ENCODE results near the gene SLC4A11.
"Not testable (repeated sequence)": the region's sequence is repeated elsewhere in the genome, so short reads cannot be mapped to it uniquely, and the experiment has no call there.

SLC4A11 gene

DNA sequence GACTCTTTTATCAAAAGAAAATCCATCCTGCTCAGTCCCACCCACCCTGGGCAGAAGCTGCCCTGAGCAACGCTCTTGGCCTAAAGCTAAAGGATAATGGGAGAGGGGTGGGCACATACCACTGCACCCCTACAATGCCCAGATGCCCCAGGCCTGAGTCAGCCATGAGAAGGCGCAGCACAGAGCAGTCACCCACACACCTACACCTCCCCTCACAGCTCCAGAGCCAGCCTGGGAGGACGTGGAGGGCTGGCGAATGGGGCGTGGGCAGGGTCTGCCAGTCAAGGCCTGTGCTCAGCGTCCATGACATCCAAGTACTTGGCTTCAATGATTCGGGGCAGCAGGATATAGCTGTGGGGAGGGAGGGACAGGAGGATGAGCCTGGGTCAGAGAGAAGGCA lies 11.5 kb downstream of the SLC4A11 start:
- DNase-seq: no peak

DNA sequence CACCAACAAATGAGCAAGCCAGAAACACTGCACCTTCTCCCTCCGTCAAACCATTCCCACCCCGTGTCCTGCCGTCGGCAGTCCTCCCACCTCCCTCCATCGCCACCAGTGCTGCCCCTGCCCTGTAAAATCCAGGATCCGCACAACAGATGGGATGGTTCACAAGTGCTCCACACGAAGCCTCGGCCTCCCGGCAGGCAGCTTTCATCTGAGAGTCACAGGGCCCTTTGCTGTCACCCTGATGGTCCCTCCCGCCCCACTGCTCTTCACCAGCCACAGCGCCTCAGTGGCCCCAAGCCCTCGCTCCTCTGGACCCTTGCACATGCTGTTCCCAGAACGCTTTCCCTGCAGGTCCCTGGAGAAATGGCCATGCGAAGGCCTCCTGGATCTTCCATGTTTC lies 12.1 kb downstream of the SLC4A11 start:
- DNase-seq: no peak

DNA sequence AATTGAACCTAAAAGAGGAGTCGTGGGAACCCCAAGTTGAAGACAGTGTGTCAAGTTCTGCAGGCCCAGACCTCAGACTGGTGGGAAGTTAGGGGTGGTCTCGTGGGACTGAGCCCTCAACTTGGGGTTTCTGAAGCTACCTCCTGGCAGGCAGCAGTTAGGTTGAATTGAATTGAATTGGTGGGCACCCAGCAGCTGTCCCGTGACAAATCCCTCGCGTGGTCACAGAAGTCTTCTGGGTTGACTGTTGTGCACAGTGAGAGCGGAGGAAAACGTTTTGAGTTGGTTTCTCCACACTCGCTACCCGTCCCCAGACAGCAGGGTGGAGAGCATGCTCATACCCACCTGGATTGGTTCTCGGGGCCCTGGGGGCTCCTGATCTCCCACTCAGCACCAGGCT lies 12.9 kb downstream of the SLC4A11 start:
- no peak for DNase-seq

DNA sequence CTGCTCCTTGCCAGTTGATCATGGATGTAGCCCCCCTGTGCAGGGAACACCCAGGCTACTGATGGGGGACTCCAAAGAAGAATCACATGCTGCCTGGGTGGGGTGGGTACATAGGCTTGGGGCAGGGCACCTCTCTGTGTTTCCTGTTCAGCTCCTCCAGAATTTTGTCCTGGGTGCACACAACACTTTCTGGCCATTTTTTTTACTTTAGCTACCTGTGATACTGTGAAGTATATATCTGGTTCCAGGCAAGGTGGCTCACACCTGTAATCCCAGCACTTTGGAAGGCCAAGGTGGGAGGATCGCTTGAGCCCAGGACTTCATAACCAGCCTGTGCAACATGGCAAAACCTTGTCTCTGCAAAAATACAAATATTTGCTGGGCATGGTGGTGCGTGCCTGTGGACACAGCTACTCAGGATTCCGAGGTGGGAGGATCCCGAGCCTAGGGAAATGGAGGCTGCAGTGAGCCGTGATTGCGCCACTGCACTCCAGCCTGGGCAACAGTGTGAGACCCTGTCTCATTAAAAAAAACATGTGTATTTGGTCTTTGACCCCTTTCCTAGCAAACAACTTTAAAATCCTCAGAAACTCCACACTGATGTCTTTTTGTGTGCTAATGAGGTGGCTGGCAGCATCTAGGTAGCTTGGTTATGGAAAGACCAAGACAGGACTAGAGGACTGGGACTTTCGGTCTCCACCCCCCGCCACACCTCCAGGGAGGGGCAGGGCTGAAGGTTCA lies 14.1 kb downstream of the SLC4A11 start:
- DNase-seq: no peak

DNA sequence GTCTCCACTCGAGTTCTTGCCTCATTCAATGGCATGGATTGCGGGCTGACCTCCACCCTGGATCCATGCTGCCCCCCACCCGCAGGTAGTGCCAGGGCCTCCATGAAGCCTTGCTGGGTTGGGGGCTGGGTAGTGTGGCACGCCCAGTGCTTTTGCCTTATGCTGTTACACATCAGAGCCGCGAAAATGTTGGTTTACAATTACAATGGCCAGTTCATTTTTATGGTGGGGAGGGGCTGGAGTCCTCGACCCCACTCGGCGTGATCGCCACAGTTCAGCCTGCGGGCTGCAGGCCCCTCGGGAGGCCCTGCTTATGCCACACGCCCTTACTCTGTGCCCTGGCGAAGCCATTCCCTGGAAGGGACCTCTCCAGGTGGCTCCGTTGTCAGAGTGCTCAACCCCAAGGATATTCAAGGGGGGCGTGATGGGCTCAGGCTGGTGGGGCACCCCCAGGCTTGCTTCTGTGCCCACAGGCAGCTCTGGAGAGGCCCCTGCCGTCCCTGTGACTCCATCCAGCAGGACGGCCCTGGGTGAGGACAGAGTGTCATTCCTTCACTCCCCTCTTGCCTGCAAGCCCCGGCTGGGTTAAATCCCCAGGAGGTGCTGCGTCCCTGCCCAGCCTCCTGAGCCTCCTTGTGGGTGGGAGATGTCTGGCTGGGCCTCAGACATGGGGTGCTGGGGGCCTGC lies 14.9 kb downstream of the SLC4A11 start:
- DNase-seq: no peak

DNA sequence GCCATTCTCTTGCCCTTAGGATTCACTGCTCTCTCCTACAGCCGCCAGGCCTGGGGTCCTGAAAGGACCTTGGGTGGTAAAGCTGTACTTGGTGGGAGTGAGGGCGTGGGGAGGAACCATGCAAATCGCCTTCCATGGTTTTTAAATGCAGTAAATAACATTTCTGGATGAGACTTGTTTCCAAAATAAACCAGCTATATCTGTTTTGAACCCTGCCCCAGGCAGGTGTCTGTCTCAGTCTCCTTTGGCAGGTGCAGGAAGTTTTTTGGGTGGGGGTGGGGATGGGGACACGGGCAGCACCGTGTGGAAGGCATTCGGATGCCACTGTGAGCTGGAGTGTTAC lies 15.4 kb downstream of the SLC4A11 start:
- no peak for DNase-seq

DNA sequence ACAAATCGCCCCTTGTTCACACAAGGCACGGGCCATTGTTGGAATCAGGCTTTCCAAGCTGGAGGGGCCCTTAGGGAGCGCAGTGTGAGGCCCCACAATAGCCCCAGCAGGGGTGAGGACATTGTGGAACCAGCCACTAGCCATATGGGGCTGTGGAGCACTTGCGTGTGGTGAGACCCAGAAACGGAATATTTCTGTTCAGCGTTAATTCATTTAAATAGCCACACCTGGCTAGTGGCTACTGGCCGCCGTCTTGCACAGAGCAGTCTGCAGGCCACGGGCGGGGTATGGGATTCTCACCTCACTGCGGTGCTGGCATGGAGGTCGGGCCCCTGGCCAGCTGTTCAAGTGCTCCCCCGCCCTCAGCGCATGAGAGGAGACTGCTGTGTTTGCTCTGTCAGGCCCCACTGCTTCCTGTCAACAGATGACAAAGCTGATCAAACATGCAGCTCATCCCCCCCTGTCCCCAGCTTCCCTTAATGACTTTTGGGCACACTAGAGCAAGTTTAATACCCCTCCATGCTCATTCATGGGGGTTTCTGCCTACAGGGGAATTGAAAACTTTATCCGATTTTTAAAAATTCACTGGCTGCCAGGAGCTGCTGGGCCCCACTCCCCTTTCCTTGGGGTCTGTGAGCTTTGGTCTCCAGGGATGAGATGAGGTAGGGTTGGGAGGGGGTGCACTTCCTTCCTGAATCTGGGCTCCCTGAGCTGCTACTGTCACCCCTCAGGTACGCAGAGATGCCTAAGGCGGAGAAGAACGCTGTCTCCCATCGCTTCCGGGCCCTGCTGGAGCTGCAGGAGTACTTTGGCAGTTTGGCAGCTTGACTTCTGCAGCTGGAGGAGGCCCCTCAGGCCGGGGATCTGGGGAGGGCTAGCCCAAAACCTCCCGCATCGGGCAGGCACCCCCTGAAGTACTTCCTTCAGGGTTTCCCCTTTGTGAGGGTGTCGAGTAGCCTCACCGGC lies 16.1 kb downstream of the SLC4A11 start:
- peak; percentile 75 for DNase-seq

DNA sequence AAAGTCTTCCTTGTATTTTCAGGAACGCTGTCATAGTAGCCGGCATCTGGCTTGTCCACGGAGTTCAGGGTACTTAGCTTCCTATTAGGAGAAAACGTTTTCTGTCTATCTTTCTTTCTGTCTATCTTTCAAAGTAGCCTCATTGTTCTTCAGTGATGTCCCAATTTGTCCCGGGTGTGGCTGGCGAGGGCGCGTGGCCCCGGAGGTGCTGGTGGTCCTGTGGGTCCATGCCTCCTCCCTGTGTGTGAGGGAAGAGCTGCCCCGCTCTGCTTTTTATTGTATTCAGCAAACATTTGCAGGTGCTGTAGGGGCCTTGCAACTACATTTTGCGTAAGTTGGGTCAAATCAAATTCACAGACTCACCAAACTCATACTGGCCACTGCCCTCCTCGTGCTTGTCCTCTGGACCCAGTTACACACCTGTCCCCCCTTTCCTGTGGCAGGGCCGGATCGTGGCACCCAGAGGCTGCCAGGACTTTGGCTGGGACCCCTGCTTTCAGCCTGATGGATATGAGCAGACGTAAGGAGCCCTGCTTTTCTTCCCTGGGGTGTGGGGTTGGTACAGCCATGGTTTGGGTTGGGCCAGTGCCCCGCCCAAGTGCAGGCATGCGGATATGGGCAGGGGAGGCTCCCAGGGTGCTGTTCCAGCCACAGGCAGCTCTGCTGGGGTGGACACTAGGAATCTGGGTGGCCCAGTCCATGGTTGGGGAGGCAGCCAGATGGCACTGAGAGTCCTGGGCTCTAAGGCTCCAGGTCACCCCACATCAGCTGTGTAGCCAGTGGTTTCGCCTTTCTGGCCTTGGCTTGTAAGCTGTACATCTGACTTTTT lies 17.4 kb downstream of the SLC4A11 start:
- no peak for DNase-seq

DNA sequence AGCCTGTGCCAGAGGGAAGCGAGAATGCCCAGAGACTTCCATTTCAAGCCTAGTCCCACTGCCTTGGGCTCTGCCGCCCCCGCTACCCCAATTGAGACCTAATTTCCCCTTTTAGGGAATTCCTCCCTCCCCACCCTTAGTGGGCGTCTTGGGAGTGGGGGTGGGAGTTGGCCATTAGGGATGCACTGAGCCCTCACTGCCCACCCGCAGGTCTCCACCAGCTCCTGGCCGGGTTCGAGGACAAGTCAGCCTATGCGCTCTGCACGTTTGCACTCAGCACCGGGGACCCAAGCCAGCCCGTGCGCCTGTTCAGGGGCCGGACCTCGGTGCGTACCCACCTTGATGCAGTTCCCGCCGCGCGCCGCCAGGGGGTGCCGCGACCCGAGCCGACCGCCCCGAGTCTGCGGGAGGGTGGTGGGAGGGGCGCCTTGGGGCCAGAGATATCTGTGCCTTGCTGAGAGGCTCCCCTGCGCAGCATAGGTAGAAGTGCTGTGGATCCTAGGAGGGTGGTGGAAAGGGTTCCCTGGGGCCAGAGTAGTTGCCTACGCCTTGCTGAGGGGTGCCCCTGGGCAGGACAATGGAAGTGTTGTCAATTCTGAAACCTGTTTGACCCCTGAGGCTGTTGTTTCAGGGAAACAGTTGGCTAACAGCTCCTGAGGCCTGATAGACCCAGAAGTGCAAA lies 20.5 kb downstream of the SLC4A11 start:
- peak; percentile 21 to 46 for DNase-seq

DNA sequence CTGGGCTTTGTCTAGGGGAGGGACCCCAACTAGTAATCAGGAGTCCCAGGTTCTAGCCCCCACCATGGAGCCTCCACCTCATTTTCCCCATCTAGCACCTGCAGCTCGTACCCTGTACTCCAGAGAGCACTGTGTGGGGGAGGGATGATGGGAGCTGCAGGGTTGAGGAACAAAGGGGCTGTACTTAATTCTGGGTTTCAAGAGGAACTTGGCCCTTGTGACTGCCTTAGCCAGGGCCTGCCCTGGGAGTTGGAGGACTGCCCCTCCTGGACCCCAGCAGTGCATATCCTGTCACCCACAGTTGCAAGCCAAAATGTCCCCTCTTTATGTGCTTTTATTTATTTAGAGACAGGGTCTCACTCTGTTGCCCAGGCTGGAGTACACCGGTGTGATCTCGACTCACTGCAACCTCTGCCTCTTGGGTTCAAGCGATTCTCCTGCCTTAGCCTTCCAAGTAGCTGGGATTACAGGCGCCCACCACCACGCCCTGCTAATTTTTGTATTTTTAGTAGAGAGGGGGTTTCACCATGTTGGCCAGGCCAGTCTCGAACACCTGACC lies 23.6 kb downstream of the SLC4A11 start:
- not testable (repeated sequence) for DNase-seq

DNA sequence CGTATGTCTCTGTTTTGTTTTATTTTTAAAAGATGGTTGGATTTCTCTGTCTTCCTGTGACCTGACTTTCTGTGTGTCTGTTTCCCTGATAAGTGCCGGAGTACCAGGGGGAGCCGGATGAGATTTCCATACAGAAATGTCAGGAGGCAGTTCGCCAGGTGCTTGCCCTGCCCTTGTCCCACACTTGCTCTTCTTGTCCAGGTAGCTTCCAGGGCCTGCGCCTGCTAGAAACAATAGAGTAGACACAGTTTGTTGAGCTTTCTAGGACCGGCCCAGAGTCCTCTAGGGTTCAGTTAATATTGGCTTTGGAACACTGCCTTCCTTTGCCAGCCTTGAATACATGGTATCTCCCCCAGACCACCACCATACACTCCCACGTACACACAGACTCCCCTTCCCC lies 25.8 kb downstream of the SLC4A11 start:
- no peak for DNase-seq

DNA sequence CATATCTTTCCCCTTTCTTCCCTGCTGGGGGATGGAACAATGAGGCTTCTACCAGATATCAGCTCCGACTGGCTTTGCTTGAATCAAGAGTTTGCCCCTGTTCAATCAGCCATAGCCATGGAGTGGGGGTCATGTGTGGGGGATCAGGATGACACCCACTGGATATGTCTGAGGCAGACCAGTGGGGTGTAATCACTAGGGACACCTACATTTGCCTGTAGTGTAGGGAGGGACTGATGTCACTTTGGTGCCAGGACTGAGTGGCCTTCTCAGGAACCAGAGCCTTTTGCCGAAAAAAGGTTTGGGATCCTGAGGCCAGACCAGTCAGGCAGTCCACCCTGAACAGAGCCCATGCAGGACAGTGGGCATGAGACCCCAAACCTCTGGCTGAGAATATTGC lies 28.6 kb downstream of the SLC4A11 start:
- no peak for DNase-seq

DNA sequence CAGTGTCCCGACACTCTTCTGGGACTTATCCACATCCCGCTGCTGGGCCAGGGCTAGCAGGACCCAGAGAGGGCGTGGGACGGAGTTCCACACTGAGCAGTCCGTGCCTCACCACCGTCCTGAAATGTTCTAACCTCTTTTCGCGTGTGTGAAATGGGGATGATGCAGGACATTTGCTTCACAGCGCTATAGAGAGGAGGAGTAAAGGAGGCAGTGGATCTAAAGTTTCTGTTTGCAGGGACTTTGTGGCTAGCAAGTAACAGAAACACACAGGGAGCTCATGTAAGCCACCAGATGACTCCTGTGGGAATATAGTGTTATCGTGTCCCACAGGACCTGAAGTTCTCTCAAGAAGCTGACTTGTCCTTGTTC lies 29.1 kb downstream of the SLC4A11 start:
- DNase-seq: no peak

DNA sequence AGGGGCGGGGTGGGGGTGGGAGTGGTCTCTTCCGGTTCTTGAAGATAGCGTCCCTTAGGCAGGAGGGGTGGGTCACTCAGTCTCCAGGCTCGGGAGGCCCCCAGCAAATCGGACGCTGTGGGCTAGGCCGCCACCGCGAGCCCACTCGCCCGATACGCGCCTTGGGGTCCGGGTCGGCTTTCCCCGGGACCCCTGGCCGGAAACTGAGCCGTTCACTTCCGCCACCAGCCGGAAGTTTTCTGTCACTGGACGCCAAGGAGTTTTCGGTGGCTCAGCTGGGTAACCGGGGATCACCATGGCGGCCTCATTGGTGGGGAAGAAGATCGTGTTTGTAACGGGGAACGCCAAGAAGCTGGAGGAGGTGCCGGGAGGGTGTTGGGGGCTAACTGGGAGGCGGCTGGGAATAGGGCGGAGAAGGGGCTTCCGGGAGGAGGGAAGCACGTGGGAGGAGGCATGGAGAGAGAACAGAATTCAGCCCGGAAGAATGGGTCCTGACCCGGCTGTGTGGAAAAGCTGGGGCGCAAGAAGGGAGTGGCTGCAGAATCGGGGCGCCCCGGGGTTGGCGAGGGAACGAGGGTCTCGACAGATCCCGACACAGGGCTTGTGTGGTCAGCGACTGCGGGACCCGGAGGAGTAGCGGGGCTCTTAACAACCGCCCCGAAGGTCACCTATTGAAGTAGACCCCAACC lies 29.6 kb downstream of the SLC4A11 start, which contains the start of gene ITPA:
ITPA (plus strand) TSS at position 242 of the 689 bp plus-strand sequence; CDS start at position 296, 54 bp downstream.
- peak; percentile 18 to 23 for DNase-seq

DNA sequence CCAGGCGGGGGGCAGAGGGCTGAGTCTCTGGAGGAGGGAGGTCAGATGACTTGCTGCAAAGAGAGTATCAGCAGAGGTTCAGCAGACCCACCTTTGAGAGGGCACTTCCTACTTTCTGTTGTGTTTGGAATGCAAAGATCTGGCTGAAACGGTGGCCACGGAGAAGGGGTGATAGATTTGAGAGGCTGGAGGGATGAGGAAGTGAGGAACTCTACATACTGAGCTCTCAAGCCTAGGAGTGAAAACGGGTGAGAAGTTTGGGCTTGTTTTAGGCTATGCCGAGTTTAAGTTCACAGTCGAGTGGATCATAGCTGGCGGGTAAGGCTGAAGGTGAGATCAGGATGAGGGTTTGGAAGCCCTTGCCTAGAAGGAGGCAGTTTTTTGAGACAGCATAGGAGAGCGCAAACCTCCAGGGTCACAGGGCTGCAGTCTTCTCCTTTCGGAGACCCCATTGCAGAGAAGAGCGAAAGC lies 30.2 kb downstream of the SLC4A11 start:
- DNase-seq: no peak

DNA sequence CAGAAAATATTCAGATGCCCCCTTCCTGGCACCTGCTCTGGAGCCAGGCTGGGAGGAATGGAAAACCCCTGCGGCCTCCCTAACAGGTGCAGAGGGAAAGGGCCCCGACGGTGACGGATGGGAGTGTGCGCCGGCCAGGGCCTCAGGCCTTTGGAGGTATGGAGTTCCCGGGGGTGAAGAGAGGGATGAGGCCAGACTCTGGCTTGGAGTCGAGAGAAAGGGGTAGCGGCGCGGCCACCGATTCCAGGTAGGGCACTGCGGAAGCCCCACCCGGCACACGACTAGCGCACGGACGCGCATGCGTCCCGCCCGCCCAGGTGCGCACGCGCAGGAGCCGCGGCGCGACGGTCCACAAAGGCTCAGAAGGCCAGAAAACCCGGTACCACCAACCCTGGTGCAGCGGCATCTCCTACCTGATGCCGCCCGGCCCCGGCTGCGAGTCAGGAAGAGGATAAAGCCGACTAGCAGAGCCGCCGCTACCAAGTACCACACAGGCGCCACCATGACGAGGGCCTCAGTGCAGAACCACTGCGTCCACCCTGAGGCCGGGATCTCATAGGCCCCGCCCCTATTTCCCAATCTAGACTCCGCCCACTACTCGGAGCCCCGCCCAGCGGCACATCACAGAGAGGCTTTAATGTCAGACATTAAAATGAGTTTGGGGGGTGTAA lies 34.7 kb downstream of the SLC4A11 start, which contains the start of gene DDRGK1:
DDRGK1 (minus strand) TSS at position 559 of the 671 bp plus-strand sequence; CDS start at position 504, 55 bp downstream.
- DNase-seq: peak; percentile 78 to 84

DNA sequence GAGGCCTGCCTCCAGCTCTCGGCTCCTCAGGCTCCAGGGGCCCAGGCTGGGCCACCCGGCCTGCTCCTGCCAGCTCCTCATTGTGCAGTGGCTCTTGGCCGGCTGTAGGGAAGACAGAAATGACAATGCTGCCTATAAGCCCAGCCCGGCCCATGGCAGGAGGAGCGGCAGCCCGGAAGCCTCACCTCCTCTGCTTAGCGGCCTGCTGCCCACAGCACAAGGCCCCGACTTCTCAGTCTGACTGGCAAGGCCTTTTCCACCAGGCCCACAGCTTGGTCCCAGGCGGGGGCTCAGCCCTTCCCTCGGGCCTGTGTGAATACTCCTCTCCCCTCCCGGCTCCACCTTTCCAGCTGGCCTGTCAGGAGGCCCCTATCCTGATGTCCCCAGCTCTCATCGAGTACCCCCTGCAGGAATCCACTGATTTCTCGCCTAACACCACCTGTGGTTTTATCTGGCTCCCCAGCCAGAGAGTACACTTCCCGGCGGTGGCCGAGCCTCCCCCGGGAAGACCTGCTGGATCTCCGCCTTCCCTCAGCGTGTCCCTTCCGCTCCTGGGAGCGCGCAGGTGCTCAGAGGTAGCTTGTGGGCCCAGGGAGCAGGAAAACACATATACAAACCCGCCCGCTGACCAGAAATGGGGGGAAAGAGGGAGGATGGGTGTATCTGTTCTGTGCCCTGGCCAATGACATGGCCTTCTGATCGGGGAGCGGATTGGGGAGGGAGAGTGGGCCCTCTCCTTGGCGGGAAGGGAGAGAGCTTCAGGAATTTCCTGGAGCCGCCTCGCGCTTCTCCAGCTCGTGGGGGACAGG lies 35.5 kb downstream of the SLC4A11 start:
- DNase-seq: no peak

DNA sequence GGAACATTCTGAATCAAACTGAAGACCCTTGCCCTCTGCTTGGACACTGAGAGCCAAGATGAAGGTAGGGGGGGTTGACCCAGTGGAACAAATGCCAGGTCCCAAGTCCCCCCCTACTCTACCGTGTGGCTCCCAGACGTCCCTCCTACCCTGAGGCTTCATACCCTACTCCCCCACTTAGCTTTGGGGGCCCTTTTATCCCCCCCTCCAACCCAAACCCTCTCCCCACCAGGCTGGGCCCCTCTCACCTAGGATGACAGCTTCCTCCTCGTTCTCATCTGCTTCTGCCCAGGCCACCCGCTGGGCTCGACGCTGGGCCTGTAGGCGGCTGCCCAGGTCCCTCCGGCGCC lies 36.0 kb downstream of the SLC4A11 start:
- DNase-seq: no peak

Measured in NCI-H1930 (cell line).